ENCODE data around the gene RBM38. TPM values are rescaled to one million over a fixed set of nuclear protein-coding genes. Genes with fewer than 3 reads are reported as not detected.
A peak's percentile ranks its signal among the peaks of the same experiment; 100 is the strongest.

The RBM38 gene
- total and polyA plus RNA-seq, 10 of the 15 experiments (the other 5 are each of a cell fraction or from before 2014, with no cell fraction given), result 0.32 to 118 (median 25.2) TPM

GRCh38 chr20:57379263-57379647 lies 11.9 kb upstream of the RBM38 start (continued):
- TF ChIP-seq, protein P1, sequence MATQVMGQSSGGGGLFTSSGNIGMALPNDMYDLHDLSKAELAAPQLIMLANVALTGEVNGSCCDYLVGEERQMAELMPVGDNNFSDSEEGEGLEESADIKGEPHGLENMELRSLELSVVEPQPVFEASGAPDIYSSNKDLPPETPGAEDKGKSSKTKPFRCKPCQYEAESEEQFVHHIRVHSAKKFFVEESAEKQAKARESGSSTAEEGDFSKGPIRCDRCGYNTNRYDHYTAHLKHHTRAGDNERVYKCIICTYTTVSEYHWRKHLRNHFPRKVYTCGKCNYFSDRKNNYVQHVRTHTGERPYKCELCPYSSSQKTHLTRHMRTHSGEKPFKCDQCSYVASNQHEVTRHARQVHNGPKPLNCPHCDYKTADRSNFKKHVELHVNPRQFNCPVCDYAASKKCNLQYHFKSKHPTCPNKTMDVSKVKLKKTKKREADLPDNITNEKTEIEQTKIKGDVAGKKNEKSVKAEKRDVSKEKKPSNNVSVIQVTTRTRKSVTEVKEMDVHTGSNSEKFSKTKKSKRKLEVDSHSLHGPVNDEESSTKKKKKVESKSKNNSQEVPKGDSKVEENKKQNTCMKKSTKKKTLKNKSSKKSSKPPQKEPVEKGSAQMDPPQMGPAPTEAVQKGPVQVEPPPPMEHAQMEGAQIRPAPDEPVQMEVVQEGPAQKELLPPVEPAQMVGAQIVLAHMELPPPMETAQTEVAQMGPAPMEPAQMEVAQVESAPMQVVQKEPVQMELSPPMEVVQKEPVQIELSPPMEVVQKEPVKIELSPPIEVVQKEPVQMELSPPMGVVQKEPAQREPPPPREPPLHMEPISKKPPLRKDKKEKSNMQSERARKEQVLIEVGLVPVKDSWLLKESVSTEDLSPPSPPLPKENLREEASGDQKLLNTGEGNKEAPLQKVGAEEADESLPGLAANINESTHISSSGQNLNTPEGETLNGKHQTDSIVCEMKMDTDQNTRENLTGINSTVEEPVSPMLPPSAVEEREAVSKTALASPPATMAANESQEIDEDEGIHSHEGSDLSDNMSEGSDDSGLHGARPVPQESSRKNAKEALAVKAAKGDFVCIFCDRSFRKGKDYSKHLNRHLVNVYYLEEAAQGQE (IDR thresholded peaks at IDR 0.05; ENCODE audit: low read depth, low read length), result no peak
- TF ChIP-seq MTA3 (IDR thresholded peaks at IDR 0.05; ENCODE audit: borderline replicate concordance, low read length) (0 out of 2 replicates have a peak, but pooled peaks have one; percentile 25), KLF5 (IDR thresholded peaks at IDR 0.05; ENCODE audit: partially characterized antibody) (no peak), EZH2 (IDR thresholded peaks at IDR 0.05; ENCODE audit: borderline replicate concordance, control insufficient read depth, low read depth, low read length) (no peak)

GRCh38 chr20:57380081-57380750 lies 11.0 kb upstream of the RBM38 start:
- H3K4me2 ChIP-seq (ENCODE audit: control insufficient read depth, insufficient read depth), result no peak overlapping the region
- no peak for TF ChIP-seq SMAD1 (IDR thresholded peaks at IDR 0.05; ENCODE audit: low read depth, partially characterized antibody)
- TF ChIP-seq, protein P2, sequence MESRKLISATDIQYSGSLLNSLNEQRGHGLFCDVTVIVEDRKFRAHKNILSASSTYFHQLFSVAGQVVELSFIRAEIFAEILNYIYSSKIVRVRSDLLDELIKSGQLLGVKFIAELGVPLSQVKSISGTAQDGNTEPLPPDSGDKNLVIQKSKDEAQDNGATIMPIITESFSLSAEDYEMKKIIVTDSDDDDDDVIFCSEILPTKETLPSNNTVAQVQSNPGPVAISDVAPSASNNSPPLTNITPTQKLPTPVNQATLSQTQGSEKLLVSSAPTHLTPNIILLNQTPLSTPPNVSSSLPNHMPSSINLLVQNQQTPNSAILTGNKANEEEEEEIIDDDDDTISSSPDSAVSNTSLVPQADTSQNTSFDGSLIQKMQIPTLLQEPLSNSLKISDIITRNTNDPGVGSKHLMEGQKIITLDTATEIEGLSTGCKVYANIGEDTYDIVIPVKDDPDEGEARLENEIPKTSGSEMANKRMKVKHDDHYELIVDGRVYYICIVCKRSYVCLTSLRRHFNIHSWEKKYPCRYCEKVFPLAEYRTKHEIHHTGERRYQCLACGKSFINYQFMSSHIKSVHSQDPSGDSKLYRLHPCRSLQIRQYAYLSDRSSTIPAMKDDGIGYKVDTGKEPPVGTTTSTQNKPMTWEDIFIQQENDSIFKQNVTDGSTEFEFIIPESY (IDR thresholded peaks at IDR 0.05), result no peak
- TF ChIP-seq ZBED1 (IDR thresholded peaks at IDR 0.05; ENCODE audit: borderline replicate concordance), result no peak
- no peak for TF ChIP-seq SRF (IDR thresholded peaks at IDR 0.05; ENCODE audit: low read depth in 2 of 2, low read length in 2 of 2)
- TF ChIP-seq, protein P3, sequence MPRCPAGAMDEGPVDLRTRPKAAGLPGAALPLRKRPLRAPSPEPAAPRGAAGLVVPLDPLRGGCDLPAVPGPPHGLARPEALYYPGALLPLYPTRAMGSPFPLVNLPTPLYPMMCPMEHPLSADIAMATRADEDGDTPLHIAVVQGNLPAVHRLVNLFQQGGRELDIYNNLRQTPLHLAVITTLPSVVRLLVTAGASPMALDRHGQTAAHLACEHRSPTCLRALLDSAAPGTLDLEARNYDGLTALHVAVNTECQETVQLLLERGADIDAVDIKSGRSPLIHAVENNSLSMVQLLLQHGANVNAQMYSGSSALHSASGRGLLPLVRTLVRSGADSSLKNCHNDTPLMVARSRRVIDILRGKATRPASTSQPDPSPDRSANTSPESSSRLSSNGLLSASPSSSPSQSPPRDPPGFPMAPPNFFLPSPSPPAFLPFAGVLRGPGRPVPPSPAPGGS (IDR thresholded peaks at IDR 0.05; ENCODE audit: borderline replicate concordance, insufficient read depth, low read depth, low read length, poor library complexity, severe bottlenecking), result no peak
- no peak for TF ChIP-seq BMI1 (IDR thresholded peaks at IDR 0.05; ENCODE audit: borderline replicate concordance)
- TF ChIP-seq ASH2L (IDR thresholded peaks at IDR 0.05; ENCODE audit: borderline replicate concordance, low read depth), result no peak
- TF ChIP-seq SMAD5 (IDR thresholded peaks at IDR 0.05; ENCODE audit: low read depth), result no peak
- TF ChIP-seq EGR1 (IDR thresholded peaks at IDR 0.05; ENCODE audit: borderline replicate concordance in 1 of 2, low read depth in 2 of 2, low read length in 2 of 2), result no peak
- no peak for TF ChIP-seq GATAD2B (conservative IDR thresholded peaks at IDR 0.05; ENCODE audit: low read depth)
- no peak for TF ChIP-seq MYB (IDR thresholded peaks at IDR 0.05; ENCODE audit: borderline replicate concordance, low read depth, low read length)
- FAIRE-seq (no peak), ATAC-seq (no peak), DNase-seq (ENCODE audit: low read depth, low spot score) (no peak)
- no peak overlapping the region for H3K4me3 ChIP-seq
- RAD21 ChIA-PET (ENCODE audit: unreplicated experiment), result interaction anchor here (1.1 to 2.3 kb wide), 5 partner anchors 11 to 216 kb away, joined by 3 to 11 read pairs (median 4); partner anchors contain the start of gene RBM38
- H3K36me3 ChIP-seq (ENCODE audit: control insufficient read depth in 2 of 2, insufficient read depth in 2 of 2, low read length in 1 of 2), result peaks cover 20 to 24% of the 10 kb centered on the region in 2 experiments
- BruUV-seq (replicated peaks), result no TSS peak
- H3K27me3 ChIP-seq (replicated peaks in 1 of 2; ENCODE audit: control insufficient read depth in 2 of 2, insufficient read depth in 2 of 2, low read length in 1 of 2), result no peaks in the 10 kb centered on the region
- CTCF ChIA-PET, result interaction anchor here (0.8 to 5.6 kb wide), 12 partner anchors 9 to 119 kb away, joined by 3 to 47 read pairs (median 6); no protein-coding TSS in a partner anchor
- 88% methylated on average over 10 of the region's 10 CpGs for WGBS (ENCODE audit: insufficient coverage, insufficient replicate concordance, low lambda C conversion rate, missing lambda C conversion rate)
- SMC1A ChIA-PET (ENCODE audit: uncharacterized antibody, unreplicated experiment), result interaction anchor here (0.6 to 7.1 kb wide), 8 partner anchors 16 to 119 kb away, joined by 3 to 48 read pairs (median 16); no protein-coding TSS in a partner anchor
- no peak overlapping the region for H2AFZ ChIP-seq (ENCODE audit: control insufficient read depth, low read depth, low read length)
- H3K9me3 ChIP-seq (replicated peaks; ENCODE audit: control insufficient read depth, insufficient read depth, low read length), result no peaks in the 10 kb centered on the region
- in situ Hi-C loops (cut with MboI) (loop anchor here (10.0 to 25.0 kb wide), 2 partner anchors 825 to 1282 kb away; partner anchors contain the start of gene STX16), intact Hi-C loops (cut with micrococcal nuclease; ENCODE audit: unreplicated experiment) (no loop called here)
- H3K27ac ChIP-seq (ENCODE audit: control insufficient read depth, insufficient read depth), result no peak overlapping the region
- POLR2A ChIA-PET, result no interaction called here
- no peak overlapping the region for H3K9ac ChIP-seq (ENCODE audit: control insufficient read depth, insufficient read depth, low read length)
- no peaks in the 10 kb centered on the region for H4K20me1 ChIP-seq (ENCODE audit: control insufficient read depth, insufficient read depth)
- peaks cover 11% of the 10 kb centered on the region; the same call in 1 of the 2 replicates for H3K4me1 ChIP-seq (ENCODE audit: control insufficient read depth, insufficient read depth, low read length)
- H3K79me2 ChIP-seq (ENCODE audit: control insufficient read depth, insufficient read depth, low read length), result no peaks in the 10 kb centered on the region

All from GM12878 (cell line).